Heart left ventricle (tissue), 13 donors: ENCODE measurements around the gene BRCA2.

Experiments used
- POLR2A ChIP-seq, 2 donors: fragments of 450-650 bp; IDR thresholded peaks; one replicate each; pipeline ENCODE4 v1.6.1; 2017; ENCODE audit warnings: antibody characterized with exemption in 2 of 2, mild to moderate bottlenecking in 2 of 2, moderate library complexity in 2 of 2
- TF ChIP-seq, protein P1 (sequence below), 12 donors: fragments of 200-600 bp; sonication (generic) in 4 of 12; IDR thresholded peaks; one replicate each; pipeline versions ENCODE4 v1.5.0 to v1.8.0; 2018 to 2022; ENCODE audit warnings: antibody characterized with exemption in 12 of 12, mild to moderate bottlenecking in 5 of 12
- donor health status: ischemic (EF 13 %, LVEDD 7.1; RV severe dilation, severe dysfunction).
- donor health status: DM: no; HTN: yes; CAD: no.
- donor health status: DM: no; HTN: no; CAD: no.
- donor health status: ischemic (EF 25% LVEDD 6.9; RV normal size, moderate dysfunction).
- donor health status: ischemic (EF 25% LVEDD 5.7; RV mildly dilated, moderate dysfunction).
- donor health status: ischemic (EF 35%, LVEDD 5.7; RV mildly dilated, moderate dysfunction).
- donor health status: nonischemic (EF 11% LVEDD 7.7; RV severe dilation, severe dysfunction).
- donor health status: DM: yes; HTN: yes; CAD: no.
- donor health status: PGD.
- donor health status: ischemic (EF 29% LVEDD 5.4; RV normal size, mild dysfunction).
- donor health status: nonischemic (EF 23%, LVEDD 6.1; RV moderate dilation, normal function).

- TF ChIP-seq, protein P1, sequence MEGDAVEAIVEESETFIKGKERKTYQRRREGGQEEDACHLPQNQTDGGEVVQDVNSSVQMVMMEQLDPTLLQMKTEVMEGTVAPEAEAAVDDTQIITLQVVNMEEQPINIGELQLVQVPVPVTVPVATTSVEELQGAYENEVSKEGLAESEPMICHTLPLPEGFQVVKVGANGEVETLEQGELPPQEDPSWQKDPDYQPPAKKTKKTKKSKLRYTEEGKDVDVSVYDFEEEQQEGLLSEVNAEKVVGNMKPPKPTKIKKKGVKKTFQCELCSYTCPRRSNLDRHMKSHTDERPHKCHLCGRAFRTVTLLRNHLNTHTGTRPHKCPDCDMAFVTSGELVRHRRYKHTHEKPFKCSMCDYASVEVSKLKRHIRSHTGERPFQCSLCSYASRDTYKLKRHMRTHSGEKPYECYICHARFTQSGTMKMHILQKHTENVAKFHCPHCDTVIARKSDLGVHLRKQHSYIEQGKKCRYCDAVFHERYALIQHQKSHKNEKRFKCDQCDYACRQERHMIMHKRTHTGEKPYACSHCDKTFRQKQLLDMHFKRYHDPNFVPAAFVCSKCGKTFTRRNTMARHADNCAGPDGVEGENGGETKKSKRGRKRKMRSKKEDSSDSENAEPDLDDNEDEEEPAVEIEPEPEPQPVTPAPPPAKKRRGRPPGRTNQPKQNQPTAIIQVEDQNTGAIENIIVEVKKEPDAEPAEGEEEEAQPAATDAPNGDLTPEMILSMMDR (IDR thresholded peaks at IDR 0.05): no peak
- TF ChIP-seq POLR2A (IDR thresholded peaks at IDR 0.05): no peak
These were observed 676 bp downstream of the BRCA2 start for GRCh38 chr13:32316028-32316339.
